BJ (cell line): ENCODE results near the gene HBQ1. TPM values are rescaled to one million over a fixed set of nuclear protein-coding genes. Genes with fewer than 3 reads are reported as not detected.

Source experiments
- CTCF ChIA-PET: fragments of 350-600 bp; formaldehyde crosslinking; extraction: SDS; loops from one replicate; lab custom pipeline; 2021; ENCODE audit warnings: antibody characterized with exemption, inconsistent platforms; lab: Yijun Ruan, JAX
- POLR2A ChIA-PET: fragments of 300-600 bp; sonication (Branson Sonifier 250); formaldehyde crosslinking; extraction: SDS; loops from one replicate; lab custom pipeline; 2021; ENCODE audit warnings: antibody characterized with exemption; lab: Charles Lee
- DNase-seq: peaks from one replicate; pipeline ENCODE4 v3.0.0-alpha.2; 2011; ENCODE audit warnings: low read depth
- H3K27me3 ChIP-seq: 2 replicates; pipeline ENCODE4 v1.6.0; 2011; ENCODE audit warnings: low read length; ENCODE audit not compliant: control insufficient read depth, insufficient read depth
- H3K36me3 ChIP-seq: 2 replicates; pipeline ENCODE4 v1.5.1; 2011; ENCODE audit warnings: low read length; ENCODE audit not compliant: control insufficient read depth, insufficient read depth
- H3K4me3 ChIP-seq: 2 replicates; pipeline ENCODE4 v1.5.1; 2011; ENCODE audit warnings: low read depth, mild to moderate bottlenecking, control low read depth, low read length
- CTCF ChIP-seq: IDR thresholded peaks from 2 replicates; pipeline ENCODE4 v1.5.1; 2011; ENCODE audit warnings: low read depth, mild to moderate bottlenecking, control low read depth, inconsistent platforms, low read length, moderate library complexity; ENCODE audit not compliant: insufficient read depth
- polyA minus RNA-seq: library from RNA; depleted of rRNA, polyadenylated mRNA; stranded (reverse); fragments of >200 nt; gene quantifications from 2 replicates; pipeline ENCODE4 v1.2.3, GENCODE V29; 2011; rRNA and poly(A)+ RNA removed
- polyA plus RNA-seq: library from polyadenylated mRNA; depleted of rRNA; stranded (reverse); fragments of >200 nt; gene quantifications from 2 replicates; pipeline ENCODE4 v1.2.3, GENCODE V29; 2011; rRNA removed

Gene HBQ1
- polyA plus RNA-seq: 0.18 TPM in 1 of 2 replicates, not detected in the other
- polyA minus RNA-seq: not detected in 2 replicates

GRCh38 chr16:180101-180675 lies at the start of gene HBQ1:
TSS of gene HBQ1 (plus strand) at chr16:180459. CDS start at chr16:180487, 28 bp downstream.
- ChIA-PET POLR2A (interaction anchor here (0.5 kb wide), 1 partner anchor 65 kb away, joined by 11 read pairs; no protein-coding TSS in a partner anchor), CTCF (interaction anchor here (0.6 to 2.3 kb wide), 19 partner anchors 9 to 183 kb away, joined by 3 to 18 read pairs (median 4); no protein-coding TSS in a partner anchor)
- Histone ChIP-seq H3K27me3 (peaks cover 15% of the 10 kb centered on the region), H3K36me3 (no peaks in the 10 kb centered on the region; the same call in 1 of the 2 replicates), H3K4me3 (peak within 1 kb of the TSS; percentile 29)
- no peak for DNase-seq
- TF ChIP-seq CTCF: 0 out of 2 replicates have a peak, but pooled peaks have one; percentile 1

GRCh38 chr16:130533-131173 lies 49.6 kb upstream of the HBQ1 start:
- POLR2A ChIA-PET: no interaction called here
- H3K36me3 ChIP-seq: no peaks in the 10 kb centered on the region; the same call in 1 of the 2 replicates
- H3K27me3 ChIP-seq: no peaks in the 10 kb centered on the region
- DNase-seq: no peak
- no peak overlapping the region for H3K4me3 ChIP-seq
- CTCF ChIA-PET: no interaction called here
- TF ChIP-seq CTCF: no peak

GRCh38 chr16:132120-132519 lies 48.1 kb upstream of the HBQ1 start:
- no peaks in the 10 kb centered on the region for H3K27me3 ChIP-seq
- no peak for DNase-seq
- POLR2A ChIA-PET: no interaction called here
- no peaks in the 10 kb centered on the region for H3K36me3 ChIP-seq
- no peak overlapping the region for H3K4me3 ChIP-seq
- no peak for TF ChIP-seq CTCF
- CTCF ChIA-PET: no interaction called here

GRCh38 chr16:133716-134115 lies 46.5 kb upstream of the HBQ1 start:
- no peak for DNase-seq
- Histone ChIP-seq H3K4me3 (no peak overlapping the region), H3K27me3 (no peaks in the 10 kb centered on the region), H3K36me3 (no peaks in the 10 kb centered on the region)
- ChIA-PET POLR2A (no interaction called here), CTCF (interaction anchor here (0.8 to 1.4 kb wide), 2 partner anchors 27 to 47 kb away, joined by 3 to 4 read pairs; partner anchors contain the start of gene HBQ1)
- TF ChIP-seq CTCF: no peak

GRCh38 chr16:138049-138417 lies 42.2 kb upstream of the HBQ1 start:
- DNase-seq: no peak
- POLR2A ChIA-PET: no interaction called here

More at GRCh38 chr16:138049-138417, 42.2 kb upstream of the HBQ1 start:
- H3K36me3 ChIP-seq: no peaks in the 10 kb centered on the region
- peak overlapping the region; percentile 85 for H3K4me3 ChIP-seq
- H3K27me3 ChIP-seq: no peaks in the 10 kb centered on the region
- no peak for TF ChIP-seq CTCF
- CTCF ChIA-PET: interaction anchor here (0.9 kb wide), 1 partner anchor 26 kb away, joined by 3 read pairs; no protein-coding TSS in a partner anchor
